Mammary epithelial cell (primary cell): ENCODE results near the gene ATP11A.

Experiments
- CTCF ChIP-seq, 2 donors: IDR thresholded peaks in 1 of 2; conservative IDR thresholded peaks in 1 of 2; 2 replicates each; pipeline ENCODE4 v1.5.1; 2011 to 2012; ENCODE audit warnings: inconsistent platforms in 2 of 2, low read length in 2 of 2, mild to moderate bottlenecking in 2 of 2, control low read depth in 1 of 2, low read depth in 1 of 2; ENCODE audit not compliant: insufficient read depth in 1 of 2; ENCODE audit errors: extremely low read depth in 1 of 2
- EZH2 ChIP-seq: IDR thresholded peaks from 2 replicates; pipeline ENCODE4 v1.6.1; 2012; ENCODE audit warnings: low read length, inconsistent platforms, borderline replicate concordance

- TF ChIP-seq CTCF (conservative IDR thresholded peaks at IDR 0.05 in 1 of 2, IDR thresholded peaks at IDR 0.05 in 1 of 2; ENCODE audit: extremely low read depth in 1 of 2, insufficient read depth in 1 of 2, low read depth in 1 of 2, low read length in 2 of 2) (no peak), EZH2 (no peak)
Measured at GRCh38 chr13:112655913-112656312, 33.9 kb upstream of the ATP11A start.
